Testis (tissue), 2 donors: ENCODE data around the gene USP43.

Experiments used
- CTCF ChIP-seq, 3 experiments: fragments of 450-650 bp in 2 of 3; fragments of 200-600 bp in 1 of 3; sonication (generic) in 1 of 3; IDR thresholded peaks; one replicate each; pipeline ENCODE4 v1.5.1; 2016 to 2019; ENCODE audit warnings: antibody characterized with exemption in 3 of 3, mild to moderate bottlenecking in 2 of 3, moderate library complexity in 1 of 3
- POLR2A ChIP-seq: fragments of 450-650 bp; IDR thresholded peaks from one replicate; pipeline ENCODE4 v1.6.1; 2017; ENCODE audit warnings: antibody characterized with exemption, mild to moderate bottlenecking, moderate library complexity

- TF ChIP-seq CTCF (IDR thresholded peaks at IDR 0.05) (no peak), POLR2A (no peak)
Observed at GRCh38 chr17:9671559-9671958, 26.2 kb downstream of the USP43 start.
